Measurements from ENCODE around the gene MRPS2. TPM values are rescaled to one million over a fixed set of nuclear protein-coding genes. Genes with fewer than 3 reads are reported as not detected.

Gene MRPS2
- total RNA-seq, 1 donor from 2014 or later: 70.8 TPM

DNA sequence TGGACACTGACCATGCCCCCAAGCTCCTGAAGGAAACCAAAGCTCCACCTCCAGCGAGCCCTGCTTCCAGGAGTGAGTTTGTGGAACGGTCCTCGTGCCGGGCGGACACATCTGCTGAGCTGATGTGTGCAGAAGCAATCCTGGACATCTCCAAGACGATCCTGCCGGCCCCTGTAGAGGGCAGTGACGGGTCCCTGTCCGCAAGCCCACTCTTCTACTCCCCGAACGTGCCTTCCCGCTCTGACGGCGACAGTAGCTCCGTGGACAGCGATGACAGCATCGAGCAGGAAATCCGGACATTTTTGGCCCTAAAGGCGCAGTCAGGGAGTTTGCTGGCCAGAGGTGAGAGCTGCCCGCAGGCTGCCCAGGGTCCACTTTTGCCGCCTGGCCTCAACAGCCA, 14.7 kb upstream of the MRPS2 start:
- H3K9me3 Mint-ChIP-seq: no peaks in the 10 kb centered on the region
- no peak for DNase-seq (ENCODE audit: low spot score)
- intact Hi-C loops (cut with micrococcal nuclease): no loop called here

DNA sequence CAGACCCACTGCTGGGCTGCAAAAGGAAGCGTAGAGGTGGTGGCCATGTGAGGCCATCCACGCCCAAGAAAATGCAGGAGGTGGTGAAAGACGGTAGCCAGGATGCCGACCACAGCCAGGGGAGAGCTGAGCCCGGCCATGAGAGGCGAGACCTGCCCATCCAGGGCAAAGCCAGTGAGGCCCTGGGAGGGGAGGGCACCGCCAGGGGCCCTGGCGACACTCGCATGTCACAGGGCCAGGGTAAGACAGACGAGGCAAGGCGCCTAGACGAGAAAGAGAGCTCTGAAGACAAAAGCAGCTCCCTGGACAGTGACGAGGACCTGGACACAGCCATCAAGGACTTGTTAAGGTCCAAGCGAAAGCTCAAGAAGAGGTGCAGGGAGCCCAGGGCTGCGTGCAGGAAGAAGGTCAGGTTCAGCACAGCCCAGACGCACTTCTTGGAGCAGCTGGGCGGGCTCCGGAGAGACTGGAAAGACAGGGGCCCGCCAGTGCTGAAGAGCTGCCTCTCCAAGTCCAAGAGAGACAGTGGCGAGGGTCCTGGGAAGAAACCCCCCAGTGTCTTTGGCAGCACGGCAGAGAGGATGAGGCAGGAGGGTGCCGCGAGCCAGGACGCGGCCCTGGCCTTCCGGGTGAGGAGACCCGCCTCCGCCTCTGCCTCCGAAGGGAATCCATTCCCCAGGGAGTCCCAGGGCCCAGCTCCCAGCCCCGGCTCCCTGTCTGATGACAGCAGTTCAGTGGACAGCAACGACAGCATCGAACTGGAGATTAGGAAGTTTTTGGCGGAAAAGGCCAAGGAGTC, 14.0 kb upstream of the MRPS2 start:
- DNase-seq (ENCODE audit: low spot score): no peak
- no peaks in the 10 kb centered on the region for H3K9me3 Mint-ChIP-seq
- H3K36me3 Mint-ChIP-seq (ENCODE audit: low read depth): no peaks in the 10 kb centered on the region
- no peaks in the 10 kb centered on the region for H3K4me1 Mint-ChIP-seq (ENCODE audit: low read depth)
- H3K4me3 Mint-ChIP-seq: no peak overlapping the region
- H3K27ac Mint-ChIP-seq: no peak overlapping the region
- intact Hi-C loops (cut with micrococcal nuclease): no loop called here
- H3K27me3 Mint-ChIP-seq (ENCODE audit: insufficient read depth): peaks cover 13% of the 10 kb centered on the region

More for the DNA sequence above, 14.7 kb upstream of the MRPS2 start:
- no peak overlapping the region for H3K27ac Mint-ChIP-seq
- no peaks in the 10 kb centered on the region for H3K36me3 Mint-ChIP-seq (ENCODE audit: low read depth)
- H3K4me1 Mint-ChIP-seq (ENCODE audit: low read depth): no peaks in the 10 kb centered on the region
- H3K27me3 Mint-ChIP-seq (ENCODE audit: insufficient read depth): peaks cover 14% of the 10 kb centered on the region
- no peak overlapping the region for H3K4me3 Mint-ChIP-seq

DNA sequence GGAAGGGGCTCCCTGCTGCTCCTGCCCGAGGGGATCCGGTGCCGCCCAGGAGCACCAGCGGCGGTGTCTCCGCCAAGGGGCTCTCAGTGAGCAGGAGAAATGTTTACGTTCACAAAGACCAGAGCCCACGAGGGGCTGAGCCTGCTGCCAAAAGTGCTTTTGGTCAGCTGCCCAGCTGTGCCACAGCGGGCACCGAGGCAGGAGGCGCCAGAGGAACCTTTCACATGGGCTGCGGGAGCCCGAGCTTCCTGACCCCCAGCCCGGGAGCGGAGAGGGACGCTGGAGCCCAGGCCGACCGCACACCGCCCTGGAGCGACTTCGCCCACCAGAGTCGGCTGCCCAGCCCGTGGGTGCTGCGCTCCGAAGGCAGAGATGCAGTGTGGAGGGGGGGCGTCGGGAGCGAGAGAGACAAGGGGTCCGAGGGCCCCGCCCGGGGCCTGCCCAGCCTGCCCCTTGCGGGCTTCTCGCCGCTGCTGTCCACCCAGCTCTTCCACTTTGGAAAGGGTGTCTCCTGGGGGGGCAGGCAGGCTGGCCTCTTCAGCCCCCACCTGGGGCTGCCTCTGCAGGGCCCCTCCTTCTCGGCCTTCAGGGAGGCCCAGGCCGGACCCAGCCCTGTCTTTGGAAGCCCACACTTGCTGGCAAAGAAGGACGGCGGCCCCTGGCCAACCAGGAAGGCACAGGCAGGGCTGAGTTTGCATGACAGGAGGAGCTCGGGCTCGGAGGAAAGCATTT, 13.0 kb upstream of the MRPS2 start:
- H3K27ac Mint-ChIP-seq: no peak overlapping the region
- H3K4me3 Mint-ChIP-seq: no peak overlapping the region
- no peaks in the 10 kb centered on the region for H3K36me3 Mint-ChIP-seq (ENCODE audit: low read depth)
- DNase-seq (ENCODE audit: low spot score): no peak
- H3K9me3 Mint-ChIP-seq: no peaks in the 10 kb centered on the region
- intact Hi-C loops (cut with micrococcal nuclease): no loop called here
- peaks cover 5% of the 10 kb centered on the region for H3K27me3 Mint-ChIP-seq (ENCODE audit: insufficient read depth)
- H3K4me1 Mint-ChIP-seq (ENCODE audit: low read depth): no peaks in the 10 kb centered on the region

DNA sequence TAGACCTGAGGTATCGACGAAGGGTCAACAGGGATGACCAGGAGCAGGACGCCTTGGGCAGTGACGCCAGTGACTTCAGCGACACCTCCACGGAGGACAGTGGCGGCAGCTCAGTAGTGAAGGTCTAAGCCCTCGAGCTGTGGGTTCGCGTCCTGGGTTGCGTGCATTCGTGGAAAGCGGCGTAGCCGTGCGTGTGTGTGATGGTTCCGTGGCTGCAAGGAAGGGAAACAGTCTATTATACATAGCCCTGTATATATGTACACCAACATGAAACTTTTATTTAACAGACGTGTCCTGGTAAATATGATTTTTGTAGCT, 12.5 kb upstream of the MRPS2 start:
- Mint-ChIP-seq H3K36me3 (ENCODE audit: low read depth) (no peaks in the 10 kb centered on the region), H3K27ac (no peak overlapping the region), H3K27me3 (ENCODE audit: insufficient read depth) (peaks cover 2% of the 10 kb centered on the region), H3K4me1 (ENCODE audit: low read depth) (no peaks in the 10 kb centered on the region), H3K9me3 (no peaks in the 10 kb centered on the region), H3K4me3 (no peak overlapping the region)
- intact Hi-C loops (cut with micrococcal nuclease): no loop called here
- no peak for DNase-seq (ENCODE audit: low spot score)

DNA sequence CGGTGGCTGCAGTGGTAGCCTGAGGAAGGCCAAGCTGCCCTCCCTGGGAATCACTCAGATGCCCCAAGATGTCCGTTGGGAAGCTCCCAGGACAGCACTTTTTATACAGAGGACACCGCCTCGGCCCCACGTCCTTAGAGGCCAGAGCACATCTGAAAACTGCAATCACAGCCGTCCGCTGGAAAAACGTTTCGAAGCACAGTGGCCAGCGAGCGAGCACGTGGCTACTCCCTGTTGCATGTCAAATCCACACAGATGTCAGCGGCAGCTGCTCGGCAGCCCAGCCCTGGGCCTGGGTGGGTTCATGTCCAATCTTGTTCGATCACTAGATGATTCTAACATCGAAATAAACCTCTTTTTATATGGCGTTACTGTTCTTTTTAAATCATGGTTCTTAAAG, 12.0 kb upstream of the MRPS2 start:
- DNase-seq (ENCODE audit: low spot score): no peak
- intact Hi-C loops (cut with micrococcal nuclease): no loop called here
- Mint-ChIP-seq H3K27me3 (ENCODE audit: insufficient read depth) (peaks cover 2% of the 10 kb centered on the region), H3K36me3 (ENCODE audit: low read depth) (no peaks in the 10 kb centered on the region), H3K4me1 (ENCODE audit: low read depth) (no peaks in the 10 kb centered on the region), H3K4me3 (no peak overlapping the region), H3K9me3 (no peaks in the 10 kb centered on the region), H3K27ac (no peak overlapping the region)

DNA sequence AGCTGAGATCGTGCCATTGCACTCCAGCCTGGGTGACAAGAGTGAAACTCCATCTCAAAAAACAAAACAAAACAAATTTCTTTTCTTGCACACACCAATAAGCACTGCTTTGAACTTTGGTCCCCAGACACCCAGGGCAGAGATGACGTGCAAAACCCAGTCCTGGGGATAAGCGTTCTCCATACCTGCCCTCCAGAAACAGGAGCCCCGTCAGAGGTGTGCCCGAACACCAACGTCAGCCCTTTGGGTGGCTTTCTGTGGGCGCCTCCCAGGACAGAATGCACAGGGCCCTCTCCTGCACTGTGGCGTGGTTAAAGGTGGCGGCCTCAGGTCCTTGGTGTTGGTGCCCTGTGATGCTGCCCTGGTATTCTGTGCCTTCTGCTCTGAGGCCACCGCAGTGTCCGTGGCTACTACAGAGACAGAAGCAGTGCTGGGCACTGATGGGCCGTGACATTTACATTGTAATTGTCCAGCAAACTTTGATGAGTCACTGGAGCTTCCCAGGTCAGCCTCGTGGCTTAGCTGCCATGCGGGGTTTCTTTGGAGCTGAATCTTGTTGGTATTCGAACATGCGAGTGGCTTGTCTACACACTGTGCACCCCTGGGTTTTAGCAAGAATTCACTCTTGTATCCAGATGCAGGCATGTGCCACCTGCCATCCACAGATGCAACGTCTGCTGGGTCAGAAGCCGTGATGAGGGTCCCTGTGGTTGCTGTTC, 11.1 kb upstream of the MRPS2 start:
- H3K9me3 Mint-ChIP-seq: no peaks in the 10 kb centered on the region
- H3K27me3 Mint-ChIP-seq (ENCODE audit: insufficient read depth): peaks cover 2% of the 10 kb centered on the region
- no peak overlapping the region for H3K4me3 Mint-ChIP-seq
- no peak for DNase-seq (ENCODE audit: low spot score)
- H3K36me3 Mint-ChIP-seq (ENCODE audit: low read depth): no peaks in the 10 kb centered on the region
- no peaks in the 10 kb centered on the region for H3K4me1 Mint-ChIP-seq (ENCODE audit: low read depth)
- no peak overlapping the region for H3K27ac Mint-ChIP-seq
- intact Hi-C loops (cut with micrococcal nuclease): no loop called here

DNA sequence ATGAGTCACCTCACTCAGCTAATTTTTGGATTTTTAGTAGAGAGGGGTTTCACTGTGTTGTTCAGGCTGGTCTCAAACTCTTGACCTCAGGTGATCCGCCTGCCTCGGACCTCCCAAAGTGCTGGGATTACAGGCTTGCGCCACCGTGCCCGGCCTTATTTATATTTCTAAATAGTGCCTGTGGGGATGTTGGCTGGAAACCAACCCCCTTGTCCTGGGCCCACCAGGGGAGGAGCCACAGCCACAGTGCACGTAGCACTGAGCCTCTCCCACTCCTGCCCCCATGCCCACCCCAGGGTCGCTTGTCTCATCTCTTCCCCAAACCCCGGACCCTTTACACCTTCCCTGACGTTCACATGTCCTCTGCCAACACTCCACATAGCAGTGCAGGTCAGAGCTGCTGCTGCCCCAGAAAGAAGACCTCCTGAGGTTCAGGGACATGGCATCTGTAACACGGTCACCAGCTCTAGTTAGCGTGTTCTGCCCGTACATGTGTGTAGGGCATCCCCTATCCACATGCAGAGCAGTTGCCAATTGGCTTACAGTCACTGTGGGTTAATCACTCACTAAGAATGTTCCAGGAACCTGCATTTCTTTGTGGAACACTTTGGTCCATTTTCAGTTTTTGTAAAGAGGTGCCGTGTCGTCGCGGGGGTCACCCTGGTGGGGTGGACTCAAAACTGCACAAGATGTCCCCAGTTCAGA, 10.2 kb upstream of the MRPS2 start:
- no peaks in the 10 kb centered on the region for H3K9me3 Mint-ChIP-seq
- H3K27me3 Mint-ChIP-seq (ENCODE audit: insufficient read depth): peaks cover 4% of the 10 kb centered on the region
- no peaks in the 10 kb centered on the region for H3K36me3 Mint-ChIP-seq (ENCODE audit: low read depth)
- no peak overlapping the region for H3K4me3 Mint-ChIP-seq
- intact Hi-C loops (cut with micrococcal nuclease): no loop called here
- DNase-seq (ENCODE audit: low spot score): no peak
- no peak overlapping the region for H3K27ac Mint-ChIP-seq
- H3K4me1 Mint-ChIP-seq (ENCODE audit: low read depth): no peaks in the 10 kb centered on the region

DNA sequence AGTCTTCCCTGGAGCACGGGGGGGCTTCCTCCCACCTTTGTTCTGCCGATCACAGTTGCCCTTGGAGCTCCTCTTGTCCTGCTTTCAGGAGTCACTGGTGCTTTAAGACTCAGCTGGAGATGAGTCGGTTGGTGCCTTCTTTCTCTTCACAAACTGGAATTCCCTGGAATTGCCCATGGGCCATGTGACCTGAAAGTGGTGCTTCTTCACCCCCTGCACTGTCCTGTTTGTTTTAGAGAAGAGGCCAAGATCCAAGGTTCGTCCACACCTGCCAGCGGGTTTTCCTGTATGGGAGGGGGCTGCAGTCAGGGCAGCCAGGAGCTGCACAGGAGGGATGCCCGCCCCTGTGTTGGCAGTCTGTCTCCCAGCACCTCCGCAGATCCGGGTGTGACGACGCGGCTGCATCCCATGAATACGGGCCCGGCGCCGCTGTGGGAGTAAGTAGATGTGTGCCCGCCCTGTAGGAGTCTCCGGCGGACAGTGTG, 9.5 kb upstream of the MRPS2 start:
- no peak overlapping the region for H3K27ac Mint-ChIP-seq
- H3K4me1 Mint-ChIP-seq (ENCODE audit: low read depth): no peaks in the 10 kb centered on the region
- no peaks in the 10 kb centered on the region for H3K9me3 Mint-ChIP-seq
- H3K36me3 Mint-ChIP-seq (ENCODE audit: low read depth): no peaks in the 10 kb centered on the region
- intact Hi-C loops (cut with micrococcal nuclease): no loop called here
- H3K27me3 Mint-ChIP-seq (ENCODE audit: insufficient read depth): peaks cover 4% of the 10 kb centered on the region
- DNase-seq (ENCODE audit: low spot score): no peak
- no peak overlapping the region for H3K4me3 Mint-ChIP-seq

DNA sequence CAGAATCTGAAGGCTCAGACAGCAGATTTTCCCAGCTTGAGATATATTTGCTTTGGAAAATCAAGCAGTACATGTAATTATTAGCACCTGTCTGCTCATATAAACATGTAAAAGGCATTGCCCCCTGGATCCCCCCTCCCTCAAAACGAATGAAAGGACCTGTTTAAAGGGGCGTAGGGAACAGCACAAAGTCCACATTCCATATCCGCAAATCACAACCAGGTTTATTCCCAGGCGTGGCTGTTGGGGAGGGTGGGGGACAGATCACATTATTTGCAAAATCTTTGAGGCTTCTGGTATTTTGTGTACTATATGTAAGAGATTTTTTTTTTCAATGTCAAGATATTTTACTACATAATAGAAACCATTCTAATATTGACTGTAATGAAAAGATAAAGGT, 8.7 kb upstream of the MRPS2 start:
- Mint-ChIP-seq H3K4me1 (ENCODE audit: low read depth) (no peaks in the 10 kb centered on the region), H3K9me3 (no peaks in the 10 kb centered on the region), H3K4me3 (no peak overlapping the region), H3K27me3 (ENCODE audit: insufficient read depth) (peaks cover 5% of the 10 kb centered on the region), H3K27ac (no peak overlapping the region), H3K36me3 (ENCODE audit: low read depth) (no peaks in the 10 kb centered on the region)
- intact Hi-C loops (cut with micrococcal nuclease): no loop called here
- DNase-seq (ENCODE audit: low spot score): no peak

DNA sequence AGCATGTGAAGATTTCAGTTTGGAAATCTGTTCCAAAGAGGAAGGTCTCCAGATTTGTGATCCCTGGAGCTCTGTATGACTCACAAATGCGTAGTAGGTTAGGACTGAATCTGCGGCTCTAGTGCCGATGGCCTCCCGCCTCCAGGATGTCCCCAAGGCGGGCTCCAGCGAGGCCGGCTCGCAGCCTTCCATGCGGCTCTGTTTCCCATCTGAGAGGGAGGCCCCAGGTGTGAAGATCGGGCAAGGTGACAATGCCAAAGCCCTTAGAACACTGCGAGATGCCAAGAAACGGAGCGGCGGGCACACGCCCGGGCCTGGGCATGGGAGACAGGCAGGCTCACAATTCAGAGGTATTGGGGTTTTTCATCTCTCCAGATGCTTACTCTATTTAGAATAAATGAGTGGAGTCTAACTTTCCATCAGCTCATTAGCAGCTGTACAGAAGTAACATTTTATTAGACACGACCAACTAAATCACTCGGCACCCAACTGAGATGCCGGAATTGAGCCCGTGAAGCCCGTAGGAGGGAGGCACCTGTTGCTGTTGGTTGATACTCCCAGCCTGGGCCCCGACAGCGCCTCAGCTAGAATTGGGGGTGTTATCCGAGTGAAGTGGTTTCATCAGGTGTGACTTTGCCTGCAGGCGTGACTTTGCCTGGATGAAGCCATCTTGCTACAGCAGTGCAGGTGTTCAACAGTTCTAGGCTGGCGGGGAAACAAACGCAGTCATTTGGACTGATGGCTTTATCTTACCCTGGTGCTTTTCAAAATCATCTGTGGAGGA, 7.4 kb upstream of the MRPS2 start:
- no peak for DNase-seq (ENCODE audit: low spot score)
- Mint-ChIP-seq H3K4me3 (no peak overlapping the region), H3K9me3 (no peaks in the 10 kb centered on the region), H3K27ac (no peak overlapping the region), H3K4me1 (ENCODE audit: low read depth) (no peaks in the 10 kb centered on the region), H3K27me3 (ENCODE audit: insufficient read depth) (peaks cover 7% of the 10 kb centered on the region), H3K36me3 (ENCODE audit: low read depth) (no peaks in the 10 kb centered on the region)
- intact Hi-C loops (cut with micrococcal nuclease): no loop called here

DNA sequence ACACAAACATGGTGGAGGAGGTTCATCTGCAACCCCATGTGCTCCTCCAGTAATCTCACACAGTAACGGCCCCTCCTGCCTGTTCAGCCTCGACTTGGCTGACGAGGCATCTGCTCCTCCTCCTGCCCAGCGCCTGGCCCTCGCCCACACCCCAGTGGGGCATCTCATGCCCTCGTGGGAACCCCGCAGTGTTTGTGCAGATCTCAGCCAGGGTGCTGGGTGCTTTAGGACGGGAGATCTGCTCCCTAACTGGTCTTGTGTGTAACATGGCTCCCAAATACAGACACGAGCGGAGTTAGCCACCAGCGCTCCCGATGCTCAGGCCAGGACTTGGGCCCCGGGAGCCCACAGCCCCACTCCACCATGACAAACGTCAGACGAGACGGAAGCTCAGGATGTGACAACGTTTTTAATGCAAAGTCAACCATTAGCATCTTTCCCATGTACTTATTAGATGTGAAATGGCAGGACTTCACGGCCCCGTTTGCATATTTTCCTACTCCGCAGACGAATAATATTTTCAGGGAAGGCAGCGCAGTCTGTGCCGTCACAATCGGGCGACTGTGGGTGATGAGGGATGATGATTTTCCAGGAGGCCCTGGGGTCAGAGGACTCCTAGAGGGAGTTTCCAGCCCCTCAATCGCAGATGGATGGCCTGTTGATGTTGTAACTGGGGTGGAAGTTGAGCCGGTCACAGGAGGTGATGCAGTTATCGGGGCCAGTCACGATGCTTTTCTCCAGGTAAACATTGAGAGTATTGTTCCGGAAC, 5.5 kb upstream of the MRPS2 start:
- no peak overlapping the region for H3K4me3 Mint-ChIP-seq
- H3K4me1 Mint-ChIP-seq (ENCODE audit: low read depth): peaks cover 5% of the 10 kb centered on the region
- no peaks in the 10 kb centered on the region for H3K9me3 Mint-ChIP-seq
- no peak for DNase-seq (ENCODE audit: low spot score)
- intact Hi-C loops (cut with micrococcal nuclease): no loop called here
- H3K36me3 Mint-ChIP-seq (ENCODE audit: low read depth): no peaks in the 10 kb centered on the region
- peaks cover 11% of the 10 kb centered on the region for H3K27me3 Mint-ChIP-seq (ENCODE audit: insufficient read depth)
- H3K27ac Mint-ChIP-seq: no peak overlapping the region
